Fibroblast of villous mesenchyme (primary cell): ENCODE measurements around the gene TSPEAR. TPM values are rescaled to one million over a fixed set of nuclear protein-coding genes. Genes with fewer than 3 reads are reported as not detected.
"Not testable (repeated sequence)": the region's sequence is repeated elsewhere in the genome, so short reads cannot be mapped to it uniquely, and the experiment has no call there.

Experiments used
- DNase-seq: peaks from one replicate; pipeline ENCODE4 v3.0.0-alpha.2; 2010; ENCODE audit warnings: low read depth
- H3K4me3 ChIP-seq: 2 replicates; pipeline ENCODE4 v1.5.1; 2011; ENCODE audit warnings: low read depth, mild to moderate bottlenecking, low read length
- total RNA-seq: library from RNA; depleted of rRNA; stranded (reverse); fragments of >200 nt; gene quantifications from 2 replicates; pipeline ENCODE4 v1.2.3, GENCODE V29; 2012
- TF ChIP-seq, protein P1 (sequence below): IDR thresholded peaks from 2 replicates; pipeline ENCODE4 v1.5.1; 2012; ENCODE audit warnings: low read depth, mild to moderate bottlenecking, low read length; ENCODE audit not compliant: insufficient read depth

TSPEAR gene
- total RNA-seq, 1 donor = not detected

DNA sequence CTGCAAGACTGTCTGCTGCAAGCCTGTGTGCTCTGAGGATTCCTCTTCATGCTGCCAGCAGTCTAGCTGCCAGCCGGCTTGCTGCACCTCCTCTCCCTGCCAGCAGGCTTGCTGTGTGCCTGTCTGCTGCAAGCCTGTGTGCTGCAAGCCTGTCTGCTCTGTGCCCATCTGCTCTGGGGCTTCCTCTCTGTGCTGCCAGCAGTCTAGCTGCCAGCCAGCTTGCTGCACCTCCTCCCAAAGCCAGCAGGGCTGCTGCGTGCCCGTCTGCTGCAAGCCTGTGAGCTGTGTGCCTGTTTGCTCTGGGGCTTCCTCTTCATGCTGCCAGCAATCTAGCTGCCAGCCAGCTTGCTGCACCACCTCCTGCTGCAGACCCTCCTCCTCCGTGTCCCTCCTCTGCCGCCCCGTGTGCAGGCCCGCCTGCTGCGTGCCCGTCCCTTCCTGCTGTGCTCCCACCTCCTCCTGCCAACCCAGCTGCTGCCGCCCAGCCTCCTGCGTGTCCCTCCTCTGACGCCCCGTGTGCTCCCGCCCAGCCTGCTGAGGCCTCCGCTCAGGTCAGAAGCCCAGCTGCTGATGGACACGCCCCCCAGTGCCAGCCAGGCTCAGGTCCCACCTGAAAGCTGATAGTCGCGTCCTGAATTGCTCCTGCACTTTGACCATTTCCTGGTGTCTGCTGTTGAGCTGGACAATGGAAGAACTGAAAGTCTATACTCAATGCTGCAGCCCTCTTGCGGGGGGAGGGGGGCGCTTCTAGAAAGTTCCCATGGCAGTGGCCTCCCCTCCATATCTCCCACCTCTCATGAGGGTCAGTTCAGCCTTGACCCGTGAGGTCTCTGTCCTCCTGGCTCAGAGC, 136.7 kb downstream of the TSPEAR start:
- TF ChIP-seq, protein P1, sequence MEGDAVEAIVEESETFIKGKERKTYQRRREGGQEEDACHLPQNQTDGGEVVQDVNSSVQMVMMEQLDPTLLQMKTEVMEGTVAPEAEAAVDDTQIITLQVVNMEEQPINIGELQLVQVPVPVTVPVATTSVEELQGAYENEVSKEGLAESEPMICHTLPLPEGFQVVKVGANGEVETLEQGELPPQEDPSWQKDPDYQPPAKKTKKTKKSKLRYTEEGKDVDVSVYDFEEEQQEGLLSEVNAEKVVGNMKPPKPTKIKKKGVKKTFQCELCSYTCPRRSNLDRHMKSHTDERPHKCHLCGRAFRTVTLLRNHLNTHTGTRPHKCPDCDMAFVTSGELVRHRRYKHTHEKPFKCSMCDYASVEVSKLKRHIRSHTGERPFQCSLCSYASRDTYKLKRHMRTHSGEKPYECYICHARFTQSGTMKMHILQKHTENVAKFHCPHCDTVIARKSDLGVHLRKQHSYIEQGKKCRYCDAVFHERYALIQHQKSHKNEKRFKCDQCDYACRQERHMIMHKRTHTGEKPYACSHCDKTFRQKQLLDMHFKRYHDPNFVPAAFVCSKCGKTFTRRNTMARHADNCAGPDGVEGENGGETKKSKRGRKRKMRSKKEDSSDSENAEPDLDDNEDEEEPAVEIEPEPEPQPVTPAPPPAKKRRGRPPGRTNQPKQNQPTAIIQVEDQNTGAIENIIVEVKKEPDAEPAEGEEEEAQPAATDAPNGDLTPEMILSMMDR = no peak
- no peak overlapping the region for H3K4me3 ChIP-seq
- no peak for DNase-seq

DNA sequence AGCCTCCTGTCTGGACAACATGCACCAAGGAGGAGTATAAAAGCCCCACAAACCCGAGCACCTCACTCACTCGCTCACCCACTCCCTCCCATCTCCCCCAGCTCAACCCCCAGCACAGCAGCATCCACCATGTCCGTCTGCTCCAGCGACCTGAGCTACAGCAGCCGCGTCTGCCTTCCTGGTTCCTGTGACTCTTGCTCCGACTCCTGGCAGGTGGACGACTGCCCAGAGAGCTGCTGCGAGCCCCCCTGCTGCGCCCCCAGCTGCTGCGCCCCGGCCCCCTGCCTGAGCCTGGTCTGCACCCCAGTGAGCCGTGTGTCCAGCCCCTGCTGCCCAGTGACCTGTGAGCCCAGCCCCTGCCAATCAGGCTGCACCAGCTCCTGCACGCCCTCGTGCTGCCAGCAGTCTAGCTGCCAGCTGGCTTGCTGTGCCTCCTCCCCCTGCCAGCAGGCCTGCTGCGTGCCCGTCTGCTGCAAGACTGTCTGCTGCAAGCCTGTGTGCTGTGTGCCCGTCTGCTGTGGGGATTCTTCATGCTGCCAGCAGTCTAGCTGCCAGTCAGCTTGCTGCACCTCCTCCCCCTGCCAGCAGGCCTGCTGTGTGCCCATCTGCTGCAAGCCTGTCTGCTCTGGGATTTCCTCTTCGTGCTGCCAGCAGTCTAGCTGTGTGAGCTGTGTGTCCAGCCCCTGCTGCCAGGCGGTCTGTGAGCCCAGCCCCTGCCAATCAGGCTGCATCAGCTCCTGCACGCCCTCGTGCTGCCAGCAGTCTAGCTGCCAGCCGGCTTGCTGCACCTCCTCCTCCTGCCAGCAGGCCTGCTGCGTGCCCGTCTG, 137.5 kb downstream of the TSPEAR start, which contains the start of gene KRTAP10-4:
Gene KRTAP10-4 (plus strand): TSS at position 100 of the 827 bp plus-strand sequence. CDS start 30 bp downstream, at position 130.
- not testable (repeated sequence) for H3K4me3 ChIP-seq, DNase-seq

DNA sequence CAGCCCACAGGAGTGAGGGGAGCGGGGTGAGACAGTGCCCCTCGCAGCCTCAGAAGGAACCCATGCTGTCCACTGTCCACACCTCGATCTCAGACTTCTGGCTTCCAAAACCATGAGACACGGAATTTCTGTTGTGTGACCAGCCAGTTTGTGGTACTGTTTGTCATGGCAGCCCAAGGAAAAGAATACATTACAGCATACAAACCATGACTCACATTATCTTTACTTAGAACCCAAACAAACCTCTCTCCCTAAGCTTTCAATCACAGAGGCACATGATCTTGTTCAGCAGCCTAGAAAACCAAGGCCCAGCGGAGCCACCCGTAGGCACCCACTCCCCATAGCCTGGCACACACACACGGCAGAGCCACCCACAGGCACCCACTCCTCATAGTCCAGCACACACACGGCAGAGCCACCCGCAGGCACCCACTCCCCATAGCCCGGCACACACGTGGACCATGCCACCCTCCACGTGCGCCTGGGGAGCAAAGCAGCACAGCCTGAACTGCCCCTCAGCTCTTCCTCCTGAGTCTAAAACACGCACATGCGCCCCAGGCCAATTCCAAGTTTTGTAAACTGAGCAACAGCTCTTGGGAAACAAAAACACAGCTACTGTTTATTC, 138.3 kb downstream of the TSPEAR start:
- TF ChIP-seq, protein P1 = no peak
- no peak for DNase-seq
- H3K4me3 ChIP-seq = no peak overlapping the region

DNA sequence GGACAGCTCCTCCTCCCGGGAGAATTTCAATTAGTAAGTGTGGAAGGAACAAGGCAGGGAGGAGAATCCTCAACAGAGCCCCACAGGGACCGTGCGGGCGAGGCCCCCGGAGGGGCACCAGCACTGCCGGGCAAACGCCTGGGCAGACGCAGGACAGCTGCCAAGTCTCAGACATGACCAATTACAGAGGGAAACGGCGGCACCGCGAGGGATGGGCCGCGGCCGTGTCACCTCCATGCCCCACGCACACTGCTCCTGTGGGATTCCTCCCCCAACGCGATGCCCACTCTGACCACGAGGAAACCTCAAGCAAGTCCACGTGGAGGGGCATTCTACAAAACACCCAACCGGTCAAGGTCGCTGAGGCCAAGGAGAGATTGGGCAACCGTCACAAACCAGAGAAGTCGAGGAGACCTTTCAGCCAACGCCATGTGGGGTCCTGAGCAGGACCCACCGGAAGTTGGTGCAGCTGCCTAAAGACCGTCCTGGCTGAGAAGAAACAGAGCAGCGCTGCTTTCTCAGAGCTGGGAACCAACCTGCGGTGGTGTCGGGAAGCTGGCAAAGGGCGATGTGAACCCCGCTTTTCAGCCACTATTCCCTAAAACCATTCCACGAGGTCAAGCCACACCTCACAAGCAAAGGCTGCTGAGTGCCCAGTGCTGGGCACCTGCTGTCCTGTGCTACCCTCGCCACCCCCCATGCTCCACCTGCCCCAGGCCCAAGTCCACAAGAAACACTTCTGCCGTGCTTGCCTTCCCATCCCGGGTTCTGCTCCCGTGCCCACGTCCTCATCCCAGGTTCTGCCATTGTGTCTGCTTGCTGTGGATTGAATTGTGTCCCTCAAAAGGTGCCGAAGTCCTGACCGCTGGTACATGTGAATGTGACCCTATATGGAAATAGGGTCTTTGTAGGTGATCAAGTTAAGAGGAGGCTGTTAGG, 139.3 kb downstream of the TSPEAR start:
- DNase-seq = no peak
- TF ChIP-seq, protein P1 = no peak
- no peak overlapping the region for H3K4me3 ChIP-seq

DNA sequence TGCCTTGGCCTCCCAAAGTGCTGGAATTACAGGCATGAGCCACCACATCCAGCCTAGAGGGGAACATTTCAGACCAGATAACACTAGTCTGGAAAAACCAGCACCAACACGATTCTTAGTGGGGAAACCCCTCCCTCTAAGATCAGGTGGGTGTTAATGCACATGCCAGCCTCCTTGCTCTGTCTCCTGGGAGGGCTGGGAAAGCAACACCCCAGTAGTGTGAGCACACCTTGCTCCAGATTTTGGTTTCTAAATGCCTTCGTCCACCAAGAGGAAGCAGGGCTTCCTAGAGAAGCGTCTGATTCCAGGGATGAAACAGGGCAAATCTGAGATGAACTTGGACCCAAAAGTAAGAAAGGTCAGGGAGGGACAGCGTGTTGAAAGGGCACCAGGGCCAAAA, 140.1 kb downstream of the TSPEAR start:
- TF ChIP-seq, protein P1 = no peak
- H3K4me3 ChIP-seq = no peak overlapping the region
- no peak for DNase-seq

DNA sequence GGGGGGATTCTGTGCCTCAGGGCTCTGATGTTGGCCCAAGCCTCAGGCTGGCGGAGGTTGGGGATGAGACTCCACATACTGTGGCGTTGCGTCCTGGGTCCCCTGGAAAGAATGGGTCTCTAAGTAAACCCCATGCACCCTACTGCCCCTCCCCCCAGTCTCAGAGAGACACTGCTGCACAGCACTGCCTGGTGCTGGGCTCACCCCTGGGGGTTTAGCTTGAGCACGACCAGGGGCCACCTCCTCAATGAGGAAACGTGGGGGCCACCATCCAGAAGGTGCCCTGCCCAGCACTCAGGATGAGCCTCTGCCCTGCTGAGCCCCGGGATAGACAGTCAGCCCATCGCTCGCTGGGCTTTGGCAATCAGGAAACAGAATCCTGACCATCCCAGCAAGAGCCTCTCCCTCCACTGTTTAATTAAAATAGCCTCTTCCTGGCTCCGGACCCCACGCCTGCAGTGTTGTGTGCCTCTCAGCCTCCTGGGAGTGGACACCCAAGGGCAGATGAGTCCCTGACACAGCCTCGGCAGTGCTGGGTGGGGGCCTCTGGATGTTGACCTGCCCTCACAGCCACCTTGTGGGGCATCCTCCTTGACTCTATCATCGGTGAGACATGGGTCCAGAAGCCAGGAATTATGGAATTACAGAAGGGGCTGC, 141.4 kb downstream of the TSPEAR start:
- TF ChIP-seq, protein P1 = no peak
- H3K4me3 ChIP-seq = no peak overlapping the region
- no peak for DNase-seq
